H1 (cell line): ENCODE results near the gene EBF3. TPM values are rescaled to one million over a fixed set of nuclear protein-coding genes. Genes with fewer than 3 reads are reported as not detected.

Source experiments
- EGR1 ChIP-seq: IDR thresholded peaks from 2 replicates; pipeline ENCODE4 v1.6.1; 2011; ENCODE audit warnings: low read depth, low read length, borderline replicate concordance
- PHF8 ChIP-seq: fragments of 200-600 bp; sonication (generic); conservative IDR thresholded peaks from 2 replicates; pipeline ENCODE4 v1.7.1; 2012; ENCODE audit warnings: low read depth, mild to moderate bottlenecking, inconsistent platforms, low read length, moderate library complexity
- polyA plus RNA-seq, 7 experiments: library from polyadenylated mRNA; depleted of rRNA in 3 of 7; stranded (reverse) in 5 of 7; unstranded in 2 of 7; fragments of >200 nt in 5 of 7; fragments of 200-250 nt in 2 of 7; gene quantifications; 1 replicate in 5 of 7; 2 replicates in 1 of 7; 4 replicates in 1 of 7; pipeline versions ENCODE4 v1.2.1 to v1.2.3, GENCODE V29; 2011 to 2013; ENCODE audit warnings: missing spikeins in 2 of 7, mixed read lengths in 2 of 7
- total RNA-seq: library from RNA; stranded (reverse); fragmentation: NEBNext Ultra II Directional; extraction: Animal tissue kit (Norgen Biotek cat#: 25700); gene quantifications from 2 replicates; pipeline ENCODE4 v1.2.1, GENCODE V29; 2021
- TF ChIP-seq, protein P1 (sequence below): IDR thresholded peaks from 2 replicates; pipeline ENCODE4 v1.6.1; 2011; ENCODE audit warnings: low read depth, mild to moderate bottlenecking, low read length; ENCODE audit not compliant: insufficient read depth

The EBF3 gene
- total and polyA plus RNA-seq, 2 of the 8 experiments (the other 6 are each of a cell fraction or from before 2014, with no cell fraction given): 0.08 to 0.26 TPM

DNA sequence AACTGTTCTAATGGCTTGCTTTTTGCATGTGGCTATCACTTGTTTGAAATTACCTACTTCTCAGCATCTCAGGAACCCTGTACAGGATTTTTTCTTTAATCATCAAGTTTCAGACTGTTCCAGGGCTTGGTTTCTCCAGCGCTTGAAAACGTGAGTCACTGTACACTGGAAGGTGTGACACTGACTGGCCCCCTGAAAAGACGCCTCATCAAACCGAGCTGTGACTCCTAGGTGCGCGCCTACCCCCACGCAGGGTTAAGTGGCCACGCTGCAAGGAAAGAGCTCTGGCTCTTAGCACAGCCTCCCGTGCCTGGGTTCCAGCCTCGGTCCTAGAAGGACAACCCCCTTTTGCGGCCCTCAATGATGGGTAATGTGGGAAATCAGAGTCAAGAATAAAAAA is 81.0 kb downstream of the EBF3 start (continued):
- TF ChIP-seq PHF8 (no peak), EGR1 (no peak)
- TF ChIP-seq, protein P1, sequence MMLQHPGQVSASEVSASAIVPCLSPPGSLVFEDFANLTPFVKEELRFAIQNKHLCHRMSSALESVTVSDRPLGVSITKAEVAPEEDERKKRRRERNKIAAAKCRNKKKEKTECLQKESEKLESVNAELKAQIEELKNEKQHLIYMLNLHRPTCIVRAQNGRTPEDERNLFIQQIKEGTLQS: no peak
